ENCODE results near the gene MEIS2. TPM values are rescaled to one million over a fixed set of nuclear protein-coding genes. Genes with fewer than 3 reads are reported as not detected.

The MEIS2 gene
- total RNA-seq, 6 experiments from 2014 or later, result 31.8 to 48.0 (median 42.8) TPM

- peaks cover 9% of the 10 kb centered on the region; the same call in 1 of the 2 replicates for H3K36me3 Mint-ChIP-seq (ENCODE audit: low read depth)
- peaks cover 43% of the 10 kb centered on the region for H3K4me1 Mint-ChIP-seq (ENCODE audit: low read depth)
- no peak overlapping the region for H3K27ac Mint-ChIP-seq
- no peak for DNase-seq
- H3K27me3 Mint-ChIP-seq (ENCODE audit: insufficient read depth), result peaks cover 5% of the 10 kb centered on the region
- H3K9me3 Mint-ChIP-seq, result no peaks in the 10 kb centered on the region
- no peak overlapping the region for H3K4me3 Mint-ChIP-seq
- no peak for TF ChIP-seq CTCF (IDR thresholded peaks at IDR 0.05)
Observed at GRCh38 chr15:37109168-37109871, 9.0 kb upstream of the MEIS2 start.

DNA sequence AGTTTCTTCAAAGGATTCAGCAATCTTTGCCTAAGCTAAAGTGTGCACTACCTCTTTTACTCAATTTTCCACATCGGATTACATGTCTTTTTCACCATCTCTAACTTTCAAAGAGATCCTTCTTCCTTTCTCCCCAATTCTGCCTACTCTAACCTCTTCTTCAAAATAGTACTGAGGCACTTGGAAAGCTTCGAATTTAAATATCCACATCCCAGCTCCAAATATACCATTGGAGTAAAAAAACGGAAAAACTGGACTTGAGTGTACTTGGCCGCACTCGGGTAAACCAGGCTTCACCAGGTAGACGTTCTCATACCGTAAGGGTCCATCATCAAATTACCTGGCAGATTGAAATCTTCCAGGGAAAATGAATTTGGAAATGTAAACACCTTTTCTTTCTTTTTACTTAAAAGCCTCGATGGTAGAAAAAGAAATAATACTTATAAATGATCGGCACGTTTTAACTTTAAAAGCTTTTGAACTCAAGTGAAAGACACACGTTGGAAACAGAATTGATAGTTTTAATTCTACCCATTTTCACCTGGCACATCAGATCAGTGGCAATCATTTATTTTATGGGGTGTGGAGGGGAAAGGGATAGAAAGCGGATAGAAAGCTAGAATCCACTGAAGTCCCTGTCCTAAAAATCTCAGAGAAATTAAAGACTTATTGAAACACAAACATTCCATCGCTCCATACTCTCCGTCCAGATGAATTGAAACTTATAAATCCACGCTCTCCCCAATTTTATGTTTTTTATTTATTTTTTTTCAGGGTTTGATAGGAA, 8.2 kb upstream of the MEIS2 start:
- H3K9me3 Mint-ChIP-seq, result no peaks in the 10 kb centered on the region
- H3K27ac Mint-ChIP-seq, result no peak overlapping the region
- peaks cover 9% of the 10 kb centered on the region; the same call in 1 of the 2 replicates for H3K36me3 Mint-ChIP-seq (ENCODE audit: low read depth)
- H3K4me3 Mint-ChIP-seq, result no peak overlapping the region
- peaks cover 5% of the 10 kb centered on the region for H3K27me3 Mint-ChIP-seq (ENCODE audit: insufficient read depth)
- no peak for TF ChIP-seq CTCF (IDR thresholded peaks at IDR 0.05)
- H3K4me1 Mint-ChIP-seq (ENCODE audit: low read depth), result peaks cover 49% of the 10 kb centered on the region
- no peak for DNase-seq

GRCh38 chr15:37107744-37108380, 7.5 kb upstream of the MEIS2 start:
- H3K27ac Mint-ChIP-seq, result no peak overlapping the region
- peaks cover 9% of the 10 kb centered on the region; the same call in 1 of the 2 replicates for H3K36me3 Mint-ChIP-seq (ENCODE audit: low read depth)
- H3K4me3 Mint-ChIP-seq, result no peak overlapping the region
- peaks cover 5% of the 10 kb centered on the region for H3K27me3 Mint-ChIP-seq (ENCODE audit: insufficient read depth)
- peaks cover 50% of the 10 kb centered on the region for H3K4me1 Mint-ChIP-seq (ENCODE audit: low read depth)
- no peaks in the 10 kb centered on the region for H3K9me3 Mint-ChIP-seq
- TF ChIP-seq CTCF (IDR thresholded peaks at IDR 0.05), result no peak
- no peak for DNase-seq

GRCh38 chr15:37107071-37107743, 6.9 kb upstream of the MEIS2 start:
- Mint-ChIP-seq H3K36me3 (ENCODE audit: low read depth) (peaks cover 15% of the 10 kb centered on the region), H3K27ac (no peak overlapping the region), H3K4me3 (no peak overlapping the region; the same call in 1 of the 2 replicates), H3K27me3 (ENCODE audit: insufficient read depth) (peaks cover 9% of the 10 kb centered on the region), H3K9me3 (no peaks in the 10 kb centered on the region), H3K4me1 (ENCODE audit: low read depth) (peaks cover 56% of the 10 kb centered on the region)
- no peak for TF ChIP-seq CTCF (IDR thresholded peaks at IDR 0.05)
- no peak for DNase-seq

DNA sequence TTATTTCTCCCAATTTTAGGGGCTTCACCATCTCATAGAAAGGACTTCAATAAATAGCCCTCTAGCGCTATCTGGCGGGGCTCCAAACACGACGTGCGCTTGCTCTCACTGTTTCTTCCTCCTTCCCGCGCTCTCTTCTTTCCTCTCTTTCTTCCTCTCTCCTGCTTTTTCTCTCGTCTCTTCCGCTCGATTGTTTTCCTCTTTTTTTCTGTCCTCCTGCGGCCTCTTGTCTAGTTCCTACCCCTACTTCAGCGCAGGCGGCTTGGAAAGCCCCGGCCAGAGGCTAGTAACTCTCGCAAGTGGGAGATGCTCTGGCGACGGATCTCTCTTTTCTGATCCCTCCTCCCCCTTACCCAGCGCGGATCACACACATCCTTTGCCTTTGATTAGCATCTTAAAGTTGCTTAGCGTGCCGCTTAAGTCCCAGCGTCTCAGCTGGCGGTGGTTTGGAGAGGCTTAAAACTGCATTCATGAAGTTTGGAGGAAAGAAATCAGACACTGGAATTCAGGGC, 6.2 kb upstream of the MEIS2 start:
- Mint-ChIP-seq H3K27ac (peak overlapping the region; percentile 8; the same call in 1 of the 2 replicates), H3K9me3 (no peaks in the 10 kb centered on the region), H3K36me3 (ENCODE audit: low read depth) (peaks cover 17% of the 10 kb centered on the region), H3K4me1 (ENCODE audit: low read depth) (peaks cover 60% of the 10 kb centered on the region), H3K27me3 (ENCODE audit: insufficient read depth) (peaks cover 8% of the 10 kb centered on the region), H3K4me3 (peak overlapping the region; percentile 83)
- TF ChIP-seq CTCF (IDR thresholded peaks at IDR 0.05), result no peak
- DNase-seq, result no peak

Measured in HFFc6 (cell line).